ENCODE results near the gene FHOD3.

DNA sequence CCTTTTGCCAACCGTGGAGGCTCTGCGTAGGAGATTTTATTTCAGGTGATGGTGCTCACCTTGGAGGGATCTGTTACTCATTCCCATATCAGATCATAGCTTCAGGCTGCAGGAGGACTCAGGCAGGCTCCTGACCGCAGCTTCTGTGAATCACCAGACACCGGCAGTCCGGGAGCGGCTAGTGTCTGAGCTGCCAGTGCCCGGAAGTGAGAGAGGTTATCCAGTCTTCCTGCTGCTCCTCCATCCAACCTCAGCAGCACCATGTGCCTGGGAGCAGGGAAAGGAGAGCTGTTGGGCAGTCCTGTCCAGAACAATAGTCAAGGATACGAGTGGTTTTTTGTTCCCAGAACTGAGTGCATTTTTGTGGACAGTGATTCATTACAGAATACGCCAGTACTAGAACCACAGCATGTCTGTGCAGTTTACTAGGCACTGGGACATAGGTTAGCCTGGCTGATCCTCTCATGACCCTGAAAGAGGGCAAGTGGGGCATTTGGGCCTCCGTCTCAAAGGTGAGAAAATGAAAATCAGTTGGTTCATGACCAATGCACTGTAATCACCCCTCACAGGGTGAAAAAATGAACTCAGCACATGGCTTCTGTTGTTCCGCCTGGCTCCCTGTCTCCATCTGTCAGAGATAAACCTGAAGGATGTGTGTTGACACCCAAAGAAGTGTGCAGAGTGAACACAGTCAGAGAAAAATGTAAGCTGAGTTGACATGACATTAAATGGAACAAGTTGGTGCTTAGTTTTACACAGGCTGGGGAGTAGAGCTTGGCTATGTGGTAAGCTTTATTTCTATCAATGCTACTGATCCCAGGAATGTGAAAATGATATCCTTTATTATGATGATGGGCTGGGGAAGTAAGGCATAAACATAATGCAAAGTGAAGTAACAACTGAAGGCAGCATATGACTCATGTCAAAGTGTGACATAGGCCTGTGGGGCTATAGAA lies 12.2 kb downstream of the FHOD3 start:
- TF ChIP-seq, protein P1, sequence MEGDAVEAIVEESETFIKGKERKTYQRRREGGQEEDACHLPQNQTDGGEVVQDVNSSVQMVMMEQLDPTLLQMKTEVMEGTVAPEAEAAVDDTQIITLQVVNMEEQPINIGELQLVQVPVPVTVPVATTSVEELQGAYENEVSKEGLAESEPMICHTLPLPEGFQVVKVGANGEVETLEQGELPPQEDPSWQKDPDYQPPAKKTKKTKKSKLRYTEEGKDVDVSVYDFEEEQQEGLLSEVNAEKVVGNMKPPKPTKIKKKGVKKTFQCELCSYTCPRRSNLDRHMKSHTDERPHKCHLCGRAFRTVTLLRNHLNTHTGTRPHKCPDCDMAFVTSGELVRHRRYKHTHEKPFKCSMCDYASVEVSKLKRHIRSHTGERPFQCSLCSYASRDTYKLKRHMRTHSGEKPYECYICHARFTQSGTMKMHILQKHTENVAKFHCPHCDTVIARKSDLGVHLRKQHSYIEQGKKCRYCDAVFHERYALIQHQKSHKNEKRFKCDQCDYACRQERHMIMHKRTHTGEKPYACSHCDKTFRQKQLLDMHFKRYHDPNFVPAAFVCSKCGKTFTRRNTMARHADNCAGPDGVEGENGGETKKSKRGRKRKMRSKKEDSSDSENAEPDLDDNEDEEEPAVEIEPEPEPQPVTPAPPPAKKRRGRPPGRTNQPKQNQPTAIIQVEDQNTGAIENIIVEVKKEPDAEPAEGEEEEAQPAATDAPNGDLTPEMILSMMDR (IDR thresholded peaks at IDR 0.05), result no peak
- TF ChIP-seq POLR2AphosphoS5 (IDR thresholded peaks at IDR 0.05; ENCODE audit: low read depth, low read length) (no peak), TCF7L2 (IDR thresholded peaks at IDR 0.05; ENCODE audit: low read depth, low read length) (0 out of 2 replicates have a peak, but pooled peaks have one; percentile 33)
- TF ChIP-seq, protein P2, sequence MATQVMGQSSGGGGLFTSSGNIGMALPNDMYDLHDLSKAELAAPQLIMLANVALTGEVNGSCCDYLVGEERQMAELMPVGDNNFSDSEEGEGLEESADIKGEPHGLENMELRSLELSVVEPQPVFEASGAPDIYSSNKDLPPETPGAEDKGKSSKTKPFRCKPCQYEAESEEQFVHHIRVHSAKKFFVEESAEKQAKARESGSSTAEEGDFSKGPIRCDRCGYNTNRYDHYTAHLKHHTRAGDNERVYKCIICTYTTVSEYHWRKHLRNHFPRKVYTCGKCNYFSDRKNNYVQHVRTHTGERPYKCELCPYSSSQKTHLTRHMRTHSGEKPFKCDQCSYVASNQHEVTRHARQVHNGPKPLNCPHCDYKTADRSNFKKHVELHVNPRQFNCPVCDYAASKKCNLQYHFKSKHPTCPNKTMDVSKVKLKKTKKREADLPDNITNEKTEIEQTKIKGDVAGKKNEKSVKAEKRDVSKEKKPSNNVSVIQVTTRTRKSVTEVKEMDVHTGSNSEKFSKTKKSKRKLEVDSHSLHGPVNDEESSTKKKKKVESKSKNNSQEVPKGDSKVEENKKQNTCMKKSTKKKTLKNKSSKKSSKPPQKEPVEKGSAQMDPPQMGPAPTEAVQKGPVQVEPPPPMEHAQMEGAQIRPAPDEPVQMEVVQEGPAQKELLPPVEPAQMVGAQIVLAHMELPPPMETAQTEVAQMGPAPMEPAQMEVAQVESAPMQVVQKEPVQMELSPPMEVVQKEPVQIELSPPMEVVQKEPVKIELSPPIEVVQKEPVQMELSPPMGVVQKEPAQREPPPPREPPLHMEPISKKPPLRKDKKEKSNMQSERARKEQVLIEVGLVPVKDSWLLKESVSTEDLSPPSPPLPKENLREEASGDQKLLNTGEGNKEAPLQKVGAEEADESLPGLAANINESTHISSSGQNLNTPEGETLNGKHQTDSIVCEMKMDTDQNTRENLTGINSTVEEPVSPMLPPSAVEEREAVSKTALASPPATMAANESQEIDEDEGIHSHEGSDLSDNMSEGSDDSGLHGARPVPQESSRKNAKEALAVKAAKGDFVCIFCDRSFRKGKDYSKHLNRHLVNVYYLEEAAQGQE (IDR thresholded peaks at IDR 0.05; ENCODE audit: insufficient read depth in 1 of 2, low read depth in 2 of 2, low read length in 1 of 2), result no peak

Data from Panc1 (cell line).